ENCODE measurements around the gene MEGF9.

GRCh38 chr9:120648581-120649197 lies 65.6 kb downstream of the MEGF9 start:
- TF ChIP-seq, protein P1, sequence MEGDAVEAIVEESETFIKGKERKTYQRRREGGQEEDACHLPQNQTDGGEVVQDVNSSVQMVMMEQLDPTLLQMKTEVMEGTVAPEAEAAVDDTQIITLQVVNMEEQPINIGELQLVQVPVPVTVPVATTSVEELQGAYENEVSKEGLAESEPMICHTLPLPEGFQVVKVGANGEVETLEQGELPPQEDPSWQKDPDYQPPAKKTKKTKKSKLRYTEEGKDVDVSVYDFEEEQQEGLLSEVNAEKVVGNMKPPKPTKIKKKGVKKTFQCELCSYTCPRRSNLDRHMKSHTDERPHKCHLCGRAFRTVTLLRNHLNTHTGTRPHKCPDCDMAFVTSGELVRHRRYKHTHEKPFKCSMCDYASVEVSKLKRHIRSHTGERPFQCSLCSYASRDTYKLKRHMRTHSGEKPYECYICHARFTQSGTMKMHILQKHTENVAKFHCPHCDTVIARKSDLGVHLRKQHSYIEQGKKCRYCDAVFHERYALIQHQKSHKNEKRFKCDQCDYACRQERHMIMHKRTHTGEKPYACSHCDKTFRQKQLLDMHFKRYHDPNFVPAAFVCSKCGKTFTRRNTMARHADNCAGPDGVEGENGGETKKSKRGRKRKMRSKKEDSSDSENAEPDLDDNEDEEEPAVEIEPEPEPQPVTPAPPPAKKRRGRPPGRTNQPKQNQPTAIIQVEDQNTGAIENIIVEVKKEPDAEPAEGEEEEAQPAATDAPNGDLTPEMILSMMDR (conservative IDR thresholded peaks at IDR 0.05; ENCODE audit: low read depth, low read length): no peak
- TF ChIP-seq EZH2 (IDR thresholded peaks at IDR 0.05; ENCODE audit: borderline replicate concordance, low read depth, low read length, poor library complexity, severe bottlenecking): no peak
